ENCODE data around the gene ARID3B.

GRCh38 chr15:74642348-74642733 lies 101.3 kb downstream of the ARID3B start:
- TF ChIP-seq EZH2 (IDR thresholded peaks at IDR 0.05; ENCODE audit: borderline replicate concordance, low read depth, low read length, severe bottlenecking): no peak
- TF ChIP-seq CTCF (IDR thresholded peaks at IDR 0.05; ENCODE audit: borderline replicate concordance, extremely low read depth, low read length, poor library complexity, severe bottlenecking): no peak

All from DND-41 (cell line).